DND-41 (cell line): ENCODE data around the gene BBLN.

Experiments
- ATAC-seq: fragments of 200-7000 bp; cut with Tn5 transposase; 3 replicates; pipeline ENCODE4 v1.9.1; 2021; ENCODE audit warnings: low read depth; ENCODE audit not compliant: insufficient read depth
- DNase-seq: peaks from one replicate; pipeline ENCODE4 v3.0.0-alpha.2; 2020
- H2AFZ ChIP-seq: 2 replicates; pipeline ENCODE4 v1.6.0; 2012; ENCODE audit warnings: low read depth, low read length
- H3K27ac ChIP-seq: 2 replicates; pipeline ENCODE4 v1.5.1; 2012; ENCODE audit warnings: low read length, inconsistent platforms
- H3K27me3 ChIP-seq: fragments of 200-600 bp; sonication (generic); 2 replicates; pipeline ENCODE4 v1.6.0; 2012; ENCODE audit warnings: low read length, mild to moderate bottlenecking, inconsistent platforms; ENCODE audit not compliant: insufficient read depth, poor library complexity
- H3K36me3 ChIP-seq: 2 replicates; pipeline ENCODE4 v1.5.1; 2012; ENCODE audit warnings: low read length, inconsistent platforms; ENCODE audit not compliant: insufficient read depth
- H3K4me1 ChIP-seq: 2 replicates; pipeline ENCODE4 v1.5.1; 2012; ENCODE audit warnings: mild to moderate bottlenecking, low read length; ENCODE audit not compliant: insufficient read depth
- H3K4me2 ChIP-seq: 2 replicates; pipeline ENCODE4 v1.6.0; 2012; ENCODE audit warnings: mild to moderate bottlenecking, moderate library complexity, low read length, inconsistent platforms; ENCODE audit not compliant: insufficient read depth
- H3K4me3 ChIP-seq, 2 experiments: fragments of 200-600 bp in 1 of 2; shearing (Covaris generic) in 1 of 2; 2 replicates each; pipeline ENCODE4 v1.5.1; 2012 to 2016; ENCODE audit warnings: inconsistent platforms in 2 of 2, low read length in 2 of 2, mild to moderate bottlenecking in 2 of 2, low read depth in 1 of 2, moderate library complexity in 1 of 2
- H3K79me2 ChIP-seq: 2 replicates; pipeline ENCODE4 v1.6.0; 2012; ENCODE audit warnings: low read length, inconsistent platforms; ENCODE audit not compliant: insufficient read depth
- H3K9ac ChIP-seq: 2 replicates; pipeline ENCODE4 v1.6.0; 2012; ENCODE audit warnings: low read depth, mild to moderate bottlenecking, inconsistent platforms, low read length, moderate library complexity
- H3K9me3 ChIP-seq: 2 replicates; pipeline ENCODE4 v1.5.1; 2012; ENCODE audit warnings: low read length, moderate library complexity, mild to moderate bottlenecking, inconsistent platforms; ENCODE audit not compliant: insufficient read depth, severe bottlenecking
- H4K20me1 ChIP-seq: 2 replicates; pipeline ENCODE4 v1.6.0; 2012; ENCODE audit warnings: low read length; ENCODE audit not compliant: insufficient read depth
- CTCF ChIP-seq: IDR thresholded peaks from 2 replicates; pipeline ENCODE4 v1.5.1; 2012; ENCODE audit warnings: borderline replicate concordance, low read length, moderate library complexity, mild to moderate bottlenecking; ENCODE audit not compliant: poor library complexity, severe bottlenecking; ENCODE audit errors: extremely low read depth
- EZH2 ChIP-seq: IDR thresholded peaks from 3 replicates; pipeline ENCODE4 v1.6.1; 2012; ENCODE audit warnings: borderline replicate concordance, low read depth, mild to moderate bottlenecking, moderate library complexity, low read length, inconsistent platforms; ENCODE audit not compliant: severe bottlenecking

BBLN gene

GRCh38 chr9:128163027-128163515 lies 3.0 kb downstream of the BBLN start:
- Histone ChIP-seq H3K4me1 (peaks cover 25% of the 10 kb centered on the region), H3K27me3 (no peaks in the 10 kb centered on the region), H3K9me3 (no peaks in the 10 kb centered on the region), H3K9ac (no peak overlapping the region), H3K36me3 (peaks cover 53% of the 10 kb centered on the region), H2AFZ (no peak overlapping the region), H3K4me3 (no peak overlapping the region), H3K27ac (no peak overlapping the region), H3K4me2 (no peak overlapping the region), H3K79me2 (peaks cover 7% of the 10 kb centered on the region), H4K20me1 (peaks cover 17% of the 10 kb centered on the region; the same call in 1 of the 2 replicates)
- DNase-seq = no peak
- ATAC-seq = no peak
- TF ChIP-seq EZH2 (no peak), CTCF (no peak)

GRCh38 chr9:128163523-128164306 lies 3.6 kb downstream of the BBLN start:
- no peak for TF ChIP-seq CTCF
- no peak for TF ChIP-seq EZH2
- H3K4me2 ChIP-seq = no peak overlapping the region
- H3K9me3 ChIP-seq = no peaks in the 10 kb centered on the region
- H3K36me3 ChIP-seq = peaks cover 58% of the 10 kb centered on the region
- DNase-seq = no peak
- no peak overlapping the region for H3K4me3 ChIP-seq
- H2AFZ ChIP-seq = no peak overlapping the region
- H3K27ac ChIP-seq = no peak overlapping the region
- H3K79me2 ChIP-seq = peaks cover 7% of the 10 kb centered on the region
- peaks cover 17% of the 10 kb centered on the region; the same call in 1 of the 2 replicates for H4K20me1 ChIP-seq
- peaks cover 25% of the 10 kb centered on the region for H3K4me1 ChIP-seq
- ATAC-seq = no peak
- no peaks in the 10 kb centered on the region for H3K27me3 ChIP-seq
- H3K9ac ChIP-seq = no peak overlapping the region

- Histone ChIP-seq H3K4me1 (peaks cover 23% of the 10 kb centered on the region), H3K9me3 (no peaks in the 10 kb centered on the region), H3K27ac (no peak overlapping the region), H4K20me1 (peaks cover 17% of the 10 kb centered on the region; the same call in 1 of the 2 replicates), H3K36me3 (peaks cover 65% of the 10 kb centered on the region), H3K9ac (no peak overlapping the region), H2AFZ (no peak overlapping the region), H3K4me2 (no peak overlapping the region), H3K27me3 (no peaks in the 10 kb centered on the region), H3K79me2 (peaks cover 7% of the 10 kb centered on the region), H3K4me3 (no peak overlapping the region)
- TF ChIP-seq CTCF (no peak), EZH2 (no peak)
- no peak for DNase-seq
- no peak for ATAC-seq
These were observed 4.3 kb downstream of the BBLN start for GRCh38 chr9:128164307-128164885.
